Fibroblast of the conjunctiva (primary cell): ENCODE results near the gene GRHPR.
"Not testable (repeated sequence)": the region's sequence is repeated elsewhere in the genome, so short reads cannot be mapped to it uniquely, and the experiment has no call there.

ENCODE experiments used
- DNase-seq: peaks from one replicate; pipeline ENCODE4 v3.0.0-alpha.2; 2010; ENCODE audit warnings: low read depth

The GRHPR gene

GRCh38 chr9:37421914-37422288 lies 595 bp upstream of the GRHPR start:
- no peak for DNase-seq

DNA sequence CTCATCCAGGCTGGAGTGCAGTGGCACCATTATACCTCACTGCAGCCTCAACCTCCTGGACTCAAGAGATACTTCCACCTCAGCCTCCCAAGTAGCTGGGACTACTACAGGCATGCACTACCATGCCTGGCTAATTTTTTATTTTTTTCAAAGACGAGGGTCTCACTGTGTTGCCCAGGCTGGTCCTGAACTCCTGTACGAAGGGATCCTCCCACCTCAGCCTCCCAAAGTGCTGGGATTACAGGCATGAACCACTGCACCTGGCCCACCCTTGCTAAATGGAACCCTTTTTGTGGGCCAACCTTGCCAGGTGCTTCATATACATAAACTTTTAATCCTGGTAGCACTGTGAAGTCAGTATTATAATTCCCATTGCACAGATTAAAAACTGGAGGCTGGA lies 1.0 kb downstream of the GRHPR start:
- no peak for DNase-seq

- no peak for DNase-seq
These were observed 1.7 kb downstream of the GRHPR start for GRCh38 chr9:37424204-37424685.

DNA sequence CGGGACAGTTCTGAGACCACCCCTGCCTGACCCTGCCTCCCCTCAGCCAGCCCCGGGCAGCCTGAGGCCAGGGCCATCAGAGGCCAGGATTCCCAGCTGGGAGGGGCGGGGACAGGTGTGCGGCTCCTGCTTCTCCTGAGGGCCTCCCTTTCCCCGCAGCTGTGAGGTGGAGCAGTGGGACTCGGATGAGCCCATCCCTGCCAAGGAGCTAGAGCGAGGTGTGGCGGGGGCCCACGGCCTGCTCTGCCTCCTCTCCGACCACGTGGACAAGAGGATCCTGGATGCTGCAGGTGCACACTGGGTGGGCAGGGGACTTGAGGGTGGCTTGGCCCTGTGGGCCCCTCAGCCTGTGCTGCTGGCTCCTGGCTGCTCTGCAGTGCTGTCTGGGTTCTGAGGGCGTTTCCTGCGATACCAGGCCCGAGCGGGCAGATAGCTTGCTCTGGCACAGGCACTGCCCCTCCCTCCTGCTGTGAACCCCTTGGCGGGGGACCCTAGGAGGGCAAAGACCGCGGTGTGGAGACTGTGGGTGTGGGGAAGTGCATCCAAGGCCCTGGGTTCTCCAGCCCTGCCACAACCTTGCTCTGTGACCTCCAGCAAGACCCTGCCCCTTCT lies 2.3 kb downstream of the GRHPR start:
- no peak for DNase-seq

DNA sequence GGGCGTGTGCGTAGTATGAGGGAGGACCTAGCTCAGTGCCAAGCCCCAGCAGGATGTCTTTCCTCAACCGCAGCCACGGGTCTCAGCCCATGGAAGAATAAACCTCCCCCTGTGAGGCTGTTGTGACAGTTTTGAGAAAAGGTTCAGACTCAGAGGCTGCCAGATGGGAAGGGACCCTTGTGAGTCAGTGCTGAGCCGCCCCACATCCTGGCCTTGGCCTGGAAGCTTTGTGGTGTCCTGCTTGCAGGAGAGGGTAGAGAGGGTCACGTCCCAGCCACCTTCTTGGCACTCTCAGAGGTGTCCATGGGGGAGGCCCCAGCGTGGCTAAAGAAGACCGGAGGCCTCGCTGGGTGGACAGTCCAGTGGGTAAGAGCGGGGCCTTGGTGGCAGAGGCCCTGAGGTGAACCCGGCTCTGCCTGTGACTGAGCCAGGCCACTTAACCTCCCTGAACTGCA lies 2.8 kb downstream of the GRHPR start:
- no peak for DNase-seq

DNA sequence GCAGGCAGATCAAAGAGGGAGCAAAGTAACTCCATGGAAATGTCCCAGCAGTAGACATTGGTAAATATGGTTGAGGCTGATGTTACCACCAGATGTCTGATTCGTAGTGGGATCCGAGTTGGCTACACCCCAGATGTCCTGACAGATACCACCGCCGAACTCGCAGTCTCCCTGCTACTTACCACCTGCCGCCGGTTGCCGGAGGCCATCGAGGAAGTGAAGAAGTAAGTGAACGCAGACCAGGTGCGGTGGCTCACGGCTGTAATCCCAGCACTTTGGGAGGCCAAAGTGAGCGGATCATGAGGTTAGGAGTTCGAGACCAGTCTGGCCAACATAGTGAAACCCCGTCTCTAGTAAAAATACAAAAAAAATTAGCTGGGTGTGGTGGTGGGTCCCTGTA lies 3.9 kb downstream of the GRHPR start:
- DNase-seq: not testable (repeated sequence)

DNA sequence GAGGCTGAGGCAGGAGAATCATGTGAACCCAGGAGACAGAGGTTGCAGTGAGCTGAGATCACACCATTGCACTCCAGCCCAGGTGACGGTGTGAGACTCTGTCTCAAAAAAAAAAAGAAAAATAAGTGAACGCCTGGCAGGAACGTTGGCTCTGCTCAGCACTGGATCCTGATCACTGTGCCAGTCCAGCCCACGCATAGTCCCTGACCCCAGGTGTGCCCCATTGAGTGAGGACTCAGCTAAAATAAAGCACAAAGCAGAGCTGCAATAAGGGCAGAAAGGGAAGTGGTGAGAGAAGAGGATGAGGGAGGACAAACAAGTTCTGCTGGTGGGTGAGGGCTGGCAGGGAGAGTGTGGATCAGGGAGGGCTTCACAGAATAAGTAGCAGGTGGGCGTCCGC lies 4.3 kb downstream of the GRHPR start:
- DNase-seq: no peak

- no peak for DNase-seq
These were observed 5.8 kb downstream of the GRHPR start for GRCh38 chr9:37428345-37428744.

GRCh38 chr9:37429441-37430285 lies 7.2 kb downstream of the GRHPR start:
- no peak for DNase-seq

DNA sequence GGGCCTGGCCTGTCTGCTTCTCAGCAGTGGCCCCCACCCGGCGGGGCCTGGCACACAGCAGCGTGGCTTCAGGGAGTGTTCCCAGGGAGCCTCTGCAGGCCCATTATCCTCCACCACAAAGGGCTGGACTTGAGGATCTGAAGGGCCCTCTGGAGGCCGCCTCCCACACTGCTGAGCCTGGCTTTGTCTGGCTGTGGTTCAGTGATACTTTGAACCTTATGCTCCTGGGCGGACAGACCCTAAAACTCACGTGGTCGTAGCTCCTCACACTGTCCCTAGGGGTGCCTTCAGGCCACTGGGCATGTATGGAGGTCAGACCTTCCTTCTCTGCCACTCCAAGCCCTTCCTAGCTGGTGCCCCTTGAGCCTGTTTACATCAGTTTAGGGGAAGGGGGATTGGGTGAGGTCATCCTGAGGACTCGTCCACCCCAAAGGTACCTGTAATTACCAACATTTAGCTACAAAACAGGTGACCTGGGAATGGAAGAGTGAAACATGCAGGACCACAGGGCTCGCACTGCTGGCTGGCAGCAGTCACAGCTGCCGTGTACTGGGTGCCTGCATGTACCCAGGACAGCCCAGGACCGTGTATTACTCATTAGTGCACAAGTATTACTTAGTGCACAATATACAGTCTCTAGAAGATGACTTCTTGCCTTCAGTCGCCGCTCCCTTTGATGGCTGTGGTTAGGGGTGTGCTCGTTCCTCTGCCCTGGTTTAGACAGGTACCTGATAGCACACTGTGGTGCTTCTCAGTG lies 8.5 kb downstream of the GRHPR start:
- DNase-seq: no peak

DNA sequence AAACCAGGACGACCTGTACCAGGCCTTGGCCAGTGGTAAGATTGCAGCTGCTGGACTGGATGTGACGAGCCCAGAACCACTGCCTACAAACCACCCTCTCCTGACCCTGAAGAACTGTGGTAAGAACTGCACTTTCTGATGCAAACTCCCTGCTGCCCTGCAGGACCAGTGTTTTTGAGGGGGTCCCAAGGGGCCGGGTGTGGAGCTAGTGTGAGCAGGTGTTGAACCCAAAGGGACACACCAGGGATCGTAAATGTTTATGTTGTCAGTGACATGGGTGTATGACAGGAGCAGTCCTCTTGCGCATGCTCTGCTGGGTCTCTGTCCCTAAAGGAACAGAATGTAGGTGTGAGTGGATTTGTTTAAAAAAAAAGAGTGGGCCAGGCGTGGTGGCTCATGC lies 9.5 kb downstream of the GRHPR start:
- DNase-seq: no peak

GRCh38 chr9:37433867-37434371 lies 11.4 kb downstream of the GRHPR start:
- no peak for DNase-seq

- no peak for DNase-seq
These were observed 14.0 kb downstream of the GRHPR start for GRCh38 chr9:37436540-37436939.

- DNase-seq: no peak
These were observed 14.5 kb downstream of the GRHPR start for GRCh38 chr9:37437010-37437409.

DNA sequence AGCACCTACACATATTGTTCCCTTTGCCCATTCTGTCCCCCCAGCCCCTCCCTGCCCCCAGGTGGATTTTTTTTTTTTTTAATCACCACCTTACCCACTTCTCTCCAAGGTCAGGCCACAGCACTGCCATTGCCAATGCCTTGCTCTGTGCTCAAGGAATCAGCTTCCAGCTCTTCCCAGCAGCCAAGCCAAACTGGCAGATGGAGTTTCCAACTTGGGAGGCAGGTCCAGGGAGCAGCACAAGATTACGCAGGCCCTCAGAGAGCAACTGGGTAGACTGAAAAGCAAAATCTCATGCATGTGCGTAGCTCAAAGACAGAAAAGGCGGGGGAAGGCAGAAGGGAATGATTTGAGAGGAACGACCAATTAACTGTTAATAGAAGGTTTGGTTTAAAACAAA lies 15.1 kb downstream of the GRHPR start:
- DNase-seq: no peak

DNA sequence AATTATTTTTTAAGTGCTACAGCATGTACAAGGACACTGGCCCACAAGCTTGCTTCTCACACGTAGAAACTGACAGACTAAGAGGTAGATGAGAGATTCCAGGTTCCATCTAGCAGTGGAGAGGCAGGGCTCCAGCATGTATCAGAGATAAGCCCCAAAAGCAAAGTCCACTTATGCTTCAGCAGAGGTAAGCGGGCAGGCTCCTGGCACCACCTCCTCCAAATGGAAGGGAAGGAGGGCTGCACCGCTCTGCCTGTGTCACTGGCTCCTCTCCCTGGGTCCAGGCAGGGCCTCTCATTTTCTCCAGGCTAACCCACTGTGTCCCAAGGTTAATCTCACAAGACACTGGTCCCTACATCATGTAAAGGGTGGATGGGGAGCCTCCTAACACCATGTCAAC lies 15.9 kb downstream of the GRHPR start:
- no peak for DNase-seq

DNA sequence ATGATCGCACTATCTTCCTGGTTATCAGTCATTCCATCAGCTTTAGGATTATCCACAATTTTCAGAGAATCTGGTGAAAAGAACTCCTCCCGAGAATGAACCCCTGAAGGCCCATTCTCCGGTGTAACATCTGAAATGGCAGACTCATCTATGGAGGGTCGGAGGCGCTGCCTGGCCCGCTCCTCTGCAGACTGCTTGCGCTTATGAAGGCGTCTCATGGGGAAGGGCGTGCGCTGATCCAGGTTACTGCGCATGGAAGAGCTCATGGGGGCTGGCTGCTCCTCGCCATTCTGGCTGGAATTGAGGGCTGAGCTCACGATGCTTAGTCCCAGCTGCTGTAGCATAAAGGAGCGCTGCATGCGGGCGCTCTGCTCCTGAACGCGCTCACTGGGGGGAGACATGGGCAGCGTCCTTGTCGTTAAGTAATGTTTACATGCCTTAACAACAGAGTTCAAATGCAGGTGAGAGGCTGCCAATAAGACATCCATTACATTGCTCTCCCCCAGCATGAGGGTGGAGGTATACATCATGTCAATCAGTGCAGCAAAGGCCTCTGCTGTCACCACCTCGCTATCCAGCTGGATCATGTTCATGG lies 19.4 kb downstream of the GRHPR start:
- no peak for DNase-seq

DNA sequence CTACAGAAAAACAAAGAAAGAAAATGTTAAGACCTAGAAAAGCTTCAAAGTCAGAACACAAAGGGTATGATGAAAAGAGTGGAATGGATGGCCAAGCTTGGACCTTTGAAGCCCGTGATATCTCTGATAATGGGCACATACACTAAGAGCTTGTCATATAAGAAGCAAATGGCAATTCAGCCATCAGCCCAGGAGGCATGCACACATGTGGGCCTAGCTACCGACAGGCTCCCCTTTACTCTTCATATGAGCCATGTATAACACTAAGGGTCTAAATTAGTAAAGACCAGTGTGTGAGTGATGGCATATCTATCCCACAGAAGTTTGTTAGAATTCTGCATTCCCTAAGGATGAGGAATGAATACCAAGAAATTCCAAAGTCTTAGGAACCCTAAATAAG lies 20.1 kb downstream of the GRHPR start:
- no peak for DNase-seq

GRCh38 chr9:37443566-37443965 lies 21.1 kb downstream of the GRHPR start:
- no peak for DNase-seq

DNA sequence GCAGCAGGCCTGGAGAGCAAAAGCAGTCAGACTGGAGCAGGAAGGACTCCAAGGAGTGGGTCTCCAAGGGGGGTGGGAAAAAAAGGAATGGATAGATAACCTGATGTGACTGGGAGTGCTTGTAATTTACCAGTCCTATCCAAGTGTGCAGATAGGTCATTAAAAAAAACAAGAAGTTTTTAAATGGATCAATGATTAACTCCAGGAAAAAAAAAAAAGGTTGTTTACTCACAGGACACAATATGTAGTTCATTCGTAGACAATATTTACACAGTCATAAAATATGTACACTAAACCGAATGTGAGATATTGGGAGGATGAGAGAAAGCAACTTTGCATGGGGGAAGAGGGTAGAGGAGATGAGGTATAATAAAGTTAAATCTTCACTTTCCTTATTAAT lies 22.4 kb downstream of the GRHPR start:
- no peak for DNase-seq

GRCh38 chr9:37445832-37446231 lies 23.3 kb downstream of the GRHPR start:
- no peak for DNase-seq

GRCh38 chr9:37446401-37446800 lies 23.9 kb downstream of the GRHPR start:
- no peak for DNase-seq
